HepG2 (cell line): ENCODE data around the gene FMNL1. TPM values are rescaled to one million over a fixed set of nuclear protein-coding genes. Genes with fewer than 3 reads are reported as not detected.

Source experiments
- AKNA ChIP-seq: sonication (generic); formaldehyde crosslinking; IDR thresholded peaks from 2 replicates; pipeline ENCODE4 v1.4.0; 2020; ENCODE audit warnings: missing genetic modification reagents, borderline replicate concordance
- CCDC6 ChIP-seq: sonication (generic); formaldehyde crosslinking; IDR thresholded peaks from 2 replicates; pipeline ENCODE4 v1.8.1; 2022; ENCODE audit warnings: mild to moderate bottlenecking, missing genetic modification reagents, moderate library complexity
- ESRRA ChIP-seq: sonication (generic); formaldehyde crosslinking; IDR thresholded peaks from 2 replicates; pipeline ENCODE4 v1.5.1; 2020; ENCODE audit warnings: mild to moderate bottlenecking, low read depth, missing genetic modification reagents
- JUNB ChIP-seq: sonication (generic); formaldehyde crosslinking; IDR thresholded peaks from 2 replicates; pipeline ENCODE4 v1.8.0; 2022; ENCODE audit warnings: missing genetic modification reagents, mild to moderate bottlenecking, borderline replicate concordance
- NCOA2 ChIP-seq: sonication (generic); formaldehyde crosslinking; IDR thresholded peaks from 2 replicates; pipeline ENCODE4 v1.8.0; 2022; ENCODE audit warnings: inconsistent platforms
- RXRB ChIP-seq: IDR thresholded peaks from 2 replicates; pipeline ENCODE4 v1.6.1; 2016; ENCODE audit warnings: borderline replicate concordance, missing genetic modification reagents, missing compliant biosample characterization
- ZNF318 ChIP-seq: sonication (generic); formaldehyde crosslinking; IDR thresholded peaks from 2 replicates; pipeline ENCODE4 v1.4.0; 2020; ENCODE audit warnings: mild to moderate bottlenecking, missing genetic modification reagents
- ZNF614 ChIP-seq: IDR thresholded peaks from 2 replicates; pipeline ENCODE4 v1.6.1; 2018; ENCODE audit warnings: missing biosample characterization, missing genetic modification reagents, inconsistent platforms, borderline replicate concordance
- ZNF709 ChIP-seq: sonication (generic); formaldehyde crosslinking; IDR thresholded peaks from 2 replicates; pipeline ENCODE4 v1.5.0; 2020; ENCODE audit warnings: mild to moderate bottlenecking, missing genetic modification reagents
- ZNF800 ChIP-seq: sonication (generic); formaldehyde crosslinking; IDR thresholded peaks from 2 replicates; pipeline ENCODE4 v1.4.0; 2020; ENCODE audit warnings: missing genetic modification reagents
- polyA plus RNA-seq, 8 experiments: library from polyadenylated mRNA; depleted of rRNA in 3 of 8; stranded (reverse) in 7 of 8; unstranded in 1 of 8; fragments of >200 nt; fragmentation: Illumina TruSeq in 4 of 8; extraction: Trizol in 4 of 8; gene quantifications; 2 replicates each; pipeline versions ENCODE4 v1.2.1 to v1.2.3, GENCODE V29; 2011 to 2016; ENCODE audit warnings: low read depth in 4 of 8, missing spikeins in 1 of 8, mixed read lengths in 1 of 8; ENCODE audit not compliant: insufficient read depth in 1 of 8
- total RNA-seq, 5 experiments: library from RNA; depleted of rRNA; stranded (reverse); fragments of >200 nt; fragmentation: Illumina TruSeq; extraction: Trizol; gene quantifications; 2 replicates each; pipeline ENCODE4 v1.2.3, GENCODE V29; 2016; ENCODE audit warnings: low read depth in 1 of 5
- TF ChIP-seq, protein P1 (sequence below): sonication (generic); formaldehyde crosslinking; IDR thresholded peaks from 2 replicates; pipeline ENCODE4 v1.8.0; 2022; ENCODE audit warnings: low read depth, missing genetic modification reagents

FMNL1 gene
- total and polyA plus RNA-seq, 2 of the 13 experiments (the other 11 are each of a cell fraction or from before 2014, with no cell fraction given): 0.53 to 0.70 TPM

DNA sequence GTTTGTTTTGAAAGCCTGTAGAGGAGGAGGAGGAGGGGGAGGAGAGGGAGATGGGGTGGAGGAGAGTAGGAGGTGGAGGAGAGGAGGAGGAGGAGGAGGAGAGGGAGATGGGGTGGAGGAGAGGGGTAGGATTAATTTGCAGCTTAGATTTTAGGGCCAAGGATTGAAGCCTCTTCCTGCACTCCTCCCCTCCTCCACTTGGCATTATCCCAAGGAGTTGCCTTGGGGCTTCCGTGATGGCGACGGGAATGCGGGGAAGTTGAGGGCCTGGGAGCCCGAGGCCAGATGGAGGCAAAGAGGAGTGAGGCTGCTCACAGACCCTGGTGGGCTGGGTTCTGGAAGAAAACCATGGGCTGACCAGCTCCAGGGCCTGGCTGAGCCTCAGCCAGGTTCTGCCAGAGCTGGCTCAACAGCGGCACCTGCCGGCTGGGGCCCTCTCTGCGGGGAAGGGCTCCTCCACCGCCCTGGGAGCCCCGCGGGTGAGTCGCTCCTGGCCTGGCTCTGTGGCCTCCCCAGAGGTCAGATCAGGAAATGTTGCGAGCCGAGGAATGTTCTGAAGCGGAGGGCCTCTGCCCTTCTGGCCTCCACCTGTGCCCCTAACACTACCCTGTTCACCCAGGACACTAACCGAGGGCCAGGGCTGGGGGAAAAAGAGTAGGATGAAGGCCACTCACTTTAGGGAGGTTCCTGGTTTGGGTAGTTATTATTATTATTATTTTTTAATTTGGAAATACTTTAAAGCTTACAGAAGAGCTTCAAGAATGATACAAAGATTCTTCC, 23.9 kb upstream of the FMNL1 start (continued):
- TF ChIP-seq AKNA (CRISPR knock-in tag) (no peak), ESRRA (CRISPR knock-in tag) (peak; percentile 83; the same call in 1 of the 2 replicates), RXRB (peak; percentile 89; the same call in 1 of the 2 replicates), ZNF800 (CRISPR knock-in tag) (peak; percentile 86), NCOA2 (CRISPR knock-in tag) (peak; percentile 69), ZNF709 (CRISPR knock-in tag) (no peak), JUNB (CRISPR knock-in tag) (no peak), CCDC6 (peak; percentile 85; the same call in 1 of the 2 replicates), ZNF614 (CRISPR knock-in tag) (peak; percentile 89), ZNF318 (CRISPR knock-in tag) (peak; percentile 86)
- TF ChIP-seq, protein P1, sequence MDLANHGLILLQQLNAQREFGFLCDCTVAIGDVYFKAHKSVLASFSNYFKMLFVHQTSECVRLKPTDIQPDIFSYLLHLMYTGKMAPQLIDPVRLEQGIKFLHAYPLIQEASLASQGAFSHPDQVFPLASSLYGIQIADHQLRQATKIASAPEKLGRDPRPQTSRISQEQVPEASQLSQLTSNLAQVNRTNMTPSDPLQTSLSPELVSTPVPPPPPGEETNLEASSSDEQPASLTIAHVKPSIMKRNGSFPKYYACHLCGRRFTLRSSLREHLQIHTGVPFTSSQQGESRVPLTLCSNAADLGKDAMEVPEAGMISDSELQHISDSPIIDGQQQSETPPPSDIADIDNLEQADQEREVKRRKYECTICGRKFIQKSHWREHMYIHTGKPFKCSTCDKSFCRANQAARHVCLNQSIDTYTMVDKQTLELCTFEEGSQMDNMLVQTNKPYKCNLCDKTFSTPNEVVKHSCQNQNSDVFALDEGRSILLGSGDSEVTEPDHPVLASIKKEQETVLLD: no peak
